Fibroblast of lung (primary cell): ENCODE results near the gene CEBPE. TPM values are rescaled to one million over a fixed set of nuclear protein-coding genes. Genes with fewer than 3 reads are reported as not detected.

Experiments used
- DNase-seq, 2 donors: peaks; one replicate each; pipeline versions ENCODE4 v3.0.0 to v3.0.0-alpha.2; 2010; ENCODE audit warnings: low read depth in 2 of 2
- H2AFZ ChIP-seq: 2 replicates; pipeline ENCODE4 v1.5.1; 2012; ENCODE audit warnings: low read length, control low read depth, inconsistent platforms
- H3K27ac ChIP-seq: 2 replicates; pipeline ENCODE4 v1.5.1; 2011; ENCODE audit warnings: low read length, control low read depth; ENCODE audit not compliant: insufficient read depth
- H3K27me3 ChIP-seq: 2 replicates; pipeline ENCODE4 v1.5.1; 2011; ENCODE audit warnings: mild to moderate bottlenecking, low read length; ENCODE audit not compliant: control insufficient read depth, insufficient read depth
- H3K36me3 ChIP-seq: 2 replicates; pipeline ENCODE4 v1.5.1; 2011; ENCODE audit warnings: low read length; ENCODE audit not compliant: control insufficient read depth, insufficient read depth
- H3K4me1 ChIP-seq: 2 replicates; pipeline ENCODE4 v1.5.1; 2011; ENCODE audit warnings: low read length; ENCODE audit not compliant: control insufficient read depth, insufficient read depth; ENCODE audit errors: extremely low read depth
- H3K4me2 ChIP-seq: 2 replicates; pipeline ENCODE4 v1.5.1; 2011; ENCODE audit warnings: low read length, control low read depth; ENCODE audit not compliant: insufficient read depth; ENCODE audit errors: extremely low read depth
- H3K4me3 ChIP-seq, 4 experiments: fragments of 200-600 bp in 1 of 4; sonication (generic) in 1 of 4; replicated peaks in 1 of 4; 2 replicates each; pipeline ENCODE4 v1.5.1; 2011 to 2016; ENCODE audit warnings: low read length in 4 of 4, low read depth in 3 of 4, mild to moderate bottlenecking in 3 of 4, control low read depth in 2 of 4, inconsistent platforms in 1 of 4, mixed read lengths in 1 of 4; ENCODE audit not compliant: insufficient read depth in 1 of 4; ENCODE audit errors: control extremely low read depth in 1 of 4
- H3K79me2 ChIP-seq: 2 replicates; pipeline ENCODE4 v1.5.1; 2012; ENCODE audit warnings: mild to moderate bottlenecking, low read length, inconsistent platforms; ENCODE audit not compliant: control insufficient read depth, insufficient read depth
- H3K9ac ChIP-seq: 2 replicates; pipeline ENCODE4 v1.5.1; 2011; ENCODE audit warnings: mild to moderate bottlenecking, low read length, control low read depth; ENCODE audit not compliant: insufficient read depth
- H3K9me3 ChIP-seq: 2 replicates; pipeline ENCODE4 v1.5.1; 2012; ENCODE audit warnings: low read depth, low read length; ENCODE audit not compliant: control insufficient read depth, insufficient read depth
- H4K20me1 ChIP-seq: 2 replicates; pipeline ENCODE4 v1.5.1; 2011; ENCODE audit warnings: low read length; ENCODE audit not compliant: control insufficient read depth, insufficient read depth; ENCODE audit errors: extremely low read depth
- EZH2 ChIP-seq: IDR thresholded peaks from 2 replicates; pipeline ENCODE4 v1.5.1; 2012; ENCODE audit warnings: low read length, control low read depth, mild to moderate bottlenecking; ENCODE audit errors: missing control alignments
- polyA plus RNA-seq, 2 donors: library from polyadenylated mRNA; depleted of rRNA in 1 of 2; stranded (reverse) in 1 of 2; unstranded in 1 of 2; fragments of >200 nt; gene quantifications; 2 replicates each; pipeline ENCODE4 v1.2.1, GENCODE V29; 2011 to 2012; ENCODE audit warnings: missing spikeins in 1 of 2
- total RNA-seq: library from RNA; depleted of rRNA; stranded (reverse); fragments of >200 nt; gene quantifications from 2 replicates; pipeline ENCODE4 v1.2.1, GENCODE V29; 2014
- TF ChIP-seq, protein P1 (sequence below), 2 donors: IDR thresholded peaks in 1 of 2; conservative IDR thresholded peaks in 1 of 2; 1 replicate in 1 of 2; 2 replicates in 1 of 2; pipeline ENCODE4 v1.5.1; 2011 to 2012; ENCODE audit warnings: low read length in 2 of 2, control low read depth in 1 of 2, inconsistent platforms in 1 of 2, low read depth in 1 of 2, mild to moderate bottlenecking in 1 of 2

CEBPE gene
- total and polyA plus RNA-seq, 2 donors (not counting 1 experiment from before 2014, with no cell fraction given) = not detected

DNA sequence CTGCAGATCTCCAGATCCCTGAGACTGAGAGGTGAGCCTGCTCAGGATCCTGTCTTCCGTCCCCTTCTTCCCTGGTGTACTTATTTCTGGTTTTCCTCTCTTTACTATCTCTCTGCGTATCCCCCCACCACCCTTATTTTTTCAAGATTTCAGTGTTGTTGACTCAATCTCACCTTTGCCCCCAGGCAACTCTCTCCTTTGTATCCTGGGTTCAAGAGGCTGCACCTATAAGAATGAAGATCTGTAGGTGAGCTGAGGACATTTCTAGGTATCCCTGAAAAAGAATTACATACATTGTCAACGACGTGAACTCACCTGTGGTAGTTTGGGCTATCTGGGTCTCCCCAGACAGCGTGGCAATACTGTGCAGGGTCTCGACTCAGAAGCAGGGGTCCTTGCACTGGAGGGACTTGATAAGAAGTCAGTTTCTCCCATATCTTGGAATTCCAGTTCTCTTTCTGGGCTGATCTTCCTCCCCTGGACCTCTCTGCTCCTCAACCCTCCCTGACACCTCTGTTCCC, 14.9 kb downstream of the CEBPE start:
- no peak overlapping the region for H3K9ac ChIP-seq
- H3K27ac ChIP-seq = no peak overlapping the region
- no peaks in the 10 kb centered on the region for H3K9me3 ChIP-seq
- H3K4me3 ChIP-seq = no peak overlapping the region
- DNase-seq = no peak
- H4K20me1 ChIP-seq = no peaks in the 10 kb centered on the region
- no peak overlapping the region for H2AFZ ChIP-seq
- H3K4me2 ChIP-seq = no peak overlapping the region
- H3K79me2 ChIP-seq = peaks cover 2% of the 10 kb centered on the region
- no peaks in the 10 kb centered on the region for H3K27me3 ChIP-seq
- no peaks in the 10 kb centered on the region for H3K4me1 ChIP-seq
- no peak for TF ChIP-seq EZH2
- TF ChIP-seq, protein P1, sequence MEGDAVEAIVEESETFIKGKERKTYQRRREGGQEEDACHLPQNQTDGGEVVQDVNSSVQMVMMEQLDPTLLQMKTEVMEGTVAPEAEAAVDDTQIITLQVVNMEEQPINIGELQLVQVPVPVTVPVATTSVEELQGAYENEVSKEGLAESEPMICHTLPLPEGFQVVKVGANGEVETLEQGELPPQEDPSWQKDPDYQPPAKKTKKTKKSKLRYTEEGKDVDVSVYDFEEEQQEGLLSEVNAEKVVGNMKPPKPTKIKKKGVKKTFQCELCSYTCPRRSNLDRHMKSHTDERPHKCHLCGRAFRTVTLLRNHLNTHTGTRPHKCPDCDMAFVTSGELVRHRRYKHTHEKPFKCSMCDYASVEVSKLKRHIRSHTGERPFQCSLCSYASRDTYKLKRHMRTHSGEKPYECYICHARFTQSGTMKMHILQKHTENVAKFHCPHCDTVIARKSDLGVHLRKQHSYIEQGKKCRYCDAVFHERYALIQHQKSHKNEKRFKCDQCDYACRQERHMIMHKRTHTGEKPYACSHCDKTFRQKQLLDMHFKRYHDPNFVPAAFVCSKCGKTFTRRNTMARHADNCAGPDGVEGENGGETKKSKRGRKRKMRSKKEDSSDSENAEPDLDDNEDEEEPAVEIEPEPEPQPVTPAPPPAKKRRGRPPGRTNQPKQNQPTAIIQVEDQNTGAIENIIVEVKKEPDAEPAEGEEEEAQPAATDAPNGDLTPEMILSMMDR (conservative IDR thresholded peaks at IDR 0.05 in 1 of 2, IDR thresholded peaks at IDR 0.05 in 1 of 2; ENCODE audit: low read depth in 1 of 2, low read length in 2 of 2) = no peak
- H3K36me3 ChIP-seq = peaks cover 2% of the 10 kb centered on the region

DNA sequence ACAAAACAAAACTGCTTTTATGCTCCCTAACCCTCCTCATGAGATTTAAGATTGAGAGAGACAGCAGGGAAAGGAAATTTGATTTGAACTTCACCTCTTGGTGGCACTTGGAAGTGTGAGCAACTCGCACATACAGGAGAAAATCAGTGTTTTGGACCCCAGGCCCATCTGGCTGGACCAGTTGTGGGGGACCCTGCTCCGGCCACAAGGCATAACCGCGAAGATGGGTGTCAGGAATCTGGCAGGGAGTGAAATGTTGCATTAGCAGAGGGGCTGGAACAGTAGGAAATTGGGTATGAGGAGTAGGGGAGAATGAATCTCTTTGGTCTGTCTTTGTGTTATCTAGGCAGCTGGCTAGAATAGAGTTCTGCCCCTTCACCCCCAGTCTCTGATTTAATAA, 15.5 kb downstream of the CEBPE start:
- H3K4me2 ChIP-seq = no peak overlapping the region
- H3K4me3 ChIP-seq = no peak overlapping the region
- peaks cover 2% of the 10 kb centered on the region for H3K36me3 ChIP-seq
- no peaks in the 10 kb centered on the region for H3K4me1 ChIP-seq
- H3K9ac ChIP-seq = no peak overlapping the region
- H2AFZ ChIP-seq = no peak overlapping the region
- no peaks in the 10 kb centered on the region for H4K20me1 ChIP-seq
- TF ChIP-seq, protein P1 (conservative IDR thresholded peaks at IDR 0.05 in 1 of 2, IDR thresholded peaks at IDR 0.05 in 1 of 2; ENCODE audit: low read depth in 1 of 2, low read length in 2 of 2) = no peak
- TF ChIP-seq EZH2 = no peak
- H3K79me2 ChIP-seq = peaks cover 7% of the 10 kb centered on the region
- no peaks in the 10 kb centered on the region for H3K27me3 ChIP-seq
- no peaks in the 10 kb centered on the region for H3K9me3 ChIP-seq
- H3K27ac ChIP-seq = no peak overlapping the region
- no peak for DNase-seq

DNA sequence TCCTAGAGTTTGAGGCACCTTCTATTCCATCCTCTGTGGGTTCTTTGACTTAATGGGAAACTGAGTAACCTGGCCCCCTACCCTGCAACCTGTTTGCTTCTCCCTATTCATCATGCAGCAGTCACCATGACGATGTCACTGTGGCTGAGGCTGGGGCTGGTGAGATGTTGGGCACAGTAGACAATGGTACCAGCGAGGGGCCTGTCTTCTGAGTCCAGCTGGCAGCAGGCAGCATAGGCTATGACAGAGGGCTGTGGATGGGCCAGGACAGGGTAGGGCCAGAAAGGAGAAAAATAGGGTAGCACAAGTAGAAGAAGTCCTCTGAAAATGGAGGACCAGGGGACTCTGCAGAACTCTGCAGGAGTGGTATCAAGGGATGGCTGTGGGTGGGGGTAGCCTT, 16.3 kb downstream of the CEBPE start:
- TF ChIP-seq, protein P1 (conservative IDR thresholded peaks at IDR 0.05 in 1 of 2, IDR thresholded peaks at IDR 0.05 in 1 of 2; ENCODE audit: low read depth in 1 of 2, low read length in 2 of 2) = no peak
- TF ChIP-seq EZH2 = no peak
- no peak overlapping the region for H2AFZ ChIP-seq
- no peaks in the 10 kb centered on the region for H4K20me1 ChIP-seq
- peaks cover 14% of the 10 kb centered on the region for H3K79me2 ChIP-seq
- peaks cover 2% of the 10 kb centered on the region for H3K36me3 ChIP-seq
- H3K27me3 ChIP-seq = no peaks in the 10 kb centered on the region
- H3K4me2 ChIP-seq = no peak overlapping the region
- H3K4me3 ChIP-seq = no peak overlapping the region
- no peaks in the 10 kb centered on the region for H3K9me3 ChIP-seq
- no peak for DNase-seq
- H3K4me1 ChIP-seq = no peaks in the 10 kb centered on the region
- H3K9ac ChIP-seq = no peak overlapping the region
- no peak overlapping the region for H3K27ac ChIP-seq
